GM12878 (cell line): ENCODE data around the gene GXYLT1. TPM values are rescaled to one million over a fixed set of nuclear protein-coding genes. Genes with fewer than 3 reads are reported as not detected.

Experiments
- ATAC-seq: fragments of 200-7000 bp; cut with Tn5 transposase; 3 replicates; pipeline ENCODE4 v1.9.1; 2020; ENCODE audit warnings: mild to moderate bottlenecking, moderate library complexity
- BruUV-seq: library from RNA; stranded (reverse); fragments of 400-500 nt; replicated peaks from 2 replicates; lab custom pipeline; 2021; lab: Mats Ljungman, UMichigan
- CTCF ChIA-PET: fragments of 300-600 bp; sonication (Branson Sonifier 250); formaldehyde crosslinking; extraction: SDS; loops from one replicate; lab custom pipeline; 2021; ENCODE audit warnings: inconsistent platforms; lab: Yijun Ruan, JAX
- POLR2A ChIA-PET: fragments of 350-600 bp; formaldehyde crosslinking; extraction: SDS; loops from one replicate; lab custom pipeline; 2021; ENCODE audit warnings: inconsistent platforms; lab: Charles Lee
- RAD21 ChIA-PET: fragments of 300-600 bp; sonication (Branson Sonifier 250); formaldehyde crosslinking; loops from one replicate; lab custom pipeline; 2023; ENCODE audit warnings: antibody characterized with exemption; ENCODE audit not compliant: unreplicated experiment; lab: Charles Lee
- SMC1A ChIA-PET: fragments of 300-600 bp; sonication (Branson Sonifier 250); formaldehyde crosslinking; loops from one replicate; lab custom pipeline; 2023; ENCODE audit not compliant: unreplicated experiment, uncharacterized antibody; lab: Charles Lee
- DNase-seq: peaks from one replicate; pipeline ENCODE4 v3.0.0-alpha.2; 2011; ENCODE audit warnings: low read depth, low spot score
- FAIRE-seq: peaks from 3 replicates; lab custom pipeline; 2011; peaks lifted over from hg19 to GRCh38; lab: Jason Lieb, UNC
- H2AFZ ChIP-seq: 2 replicates; pipeline ENCODE4 v1.6.0; 2011; ENCODE audit warnings: low read depth, low read length, control low read depth; ENCODE audit not compliant: control insufficient read depth
- H3K27ac ChIP-seq: 2 replicates; pipeline ENCODE4 v1.5.1; 2011; ENCODE audit warnings: control low read depth; ENCODE audit not compliant: control insufficient read depth, insufficient read depth
- H3K27me3 ChIP-seq, 2 experiments: replicated peaks in 1 of 2; 2 replicates each; pipeline versions ENCODE4 v1.6.0 to v1.6.1; 2011; ENCODE audit warnings: low read length in 1 of 2; ENCODE audit not compliant: control insufficient read depth in 2 of 2, insufficient read depth in 2 of 2
- H3K36me3 ChIP-seq, 2 experiments: 2 replicates each; pipeline ENCODE4 v1.5.1; 2011; ENCODE audit warnings: low read length in 1 of 2; ENCODE audit not compliant: control insufficient read depth in 2 of 2, insufficient read depth in 2 of 2
- H3K4me1 ChIP-seq: 2 replicates; pipeline ENCODE4 v1.6.1; 2011; ENCODE audit warnings: mild to moderate bottlenecking, low read length, moderate library complexity, mixed read lengths; ENCODE audit not compliant: control insufficient read depth, insufficient read depth
- H3K4me2 ChIP-seq: 2 replicates; pipeline ENCODE4 v1.6.0; 2011; ENCODE audit warnings: control low read depth; ENCODE audit not compliant: control insufficient read depth, insufficient read depth
- H3K4me3 ChIP-seq: fragments of 200-600 bp; sonication (generic); 2 replicates; pipeline ENCODE4 v1.5.1; 2016
- H3K79me2 ChIP-seq: 2 replicates; pipeline ENCODE4 v1.6.0; 2011; ENCODE audit warnings: low read length; ENCODE audit not compliant: control insufficient read depth, insufficient read depth
- H3K9ac ChIP-seq: 2 replicates; pipeline ENCODE4 v1.8.0; 2011; ENCODE audit warnings: low read length, control low read depth, mixed read lengths; ENCODE audit not compliant: control insufficient read depth, insufficient read depth
- H3K9me3 ChIP-seq: replicated peaks from 3 replicates; pipeline ENCODE4 v1.5.1; 2011; ENCODE audit warnings: mild to moderate bottlenecking, low read length; ENCODE audit not compliant: control insufficient read depth, insufficient read depth
- H4K20me1 ChIP-seq: 2 replicates; pipeline ENCODE4 v1.6.0; 2011; ENCODE audit not compliant: control insufficient read depth, insufficient read depth
- BRCA1 ChIP-seq: IDR thresholded peaks from 2 replicates; pipeline ENCODE4 v1.6.1; 2011; ENCODE audit warnings: low read depth, low read length, improper control_type of control experiment
- CEBPZ ChIP-seq: fragments of 150-350 bp; IDR thresholded peaks from 2 replicates; pipeline ENCODE4 v1.6.1; 2016; ENCODE audit warnings: low read depth, low read length
- ESRRA ChIP-seq: IDR thresholded peaks from 2 replicates; pipeline ENCODE4 v1.6.1; 2012; ENCODE audit warnings: mild to moderate bottlenecking, low read length, improper control_type of control experiment
- IKZF1 ChIP-seq: fragments of 450-650 bp; conservative IDR thresholded peaks from 2 replicates; pipeline ENCODE4 v1.6.1; 2017; ENCODE audit warnings: antibody characterized with exemption, mild to moderate bottlenecking
- MTA3 ChIP-seq: IDR thresholded peaks from 2 replicates; pipeline ENCODE4 v1.6.1; 2012; ENCODE audit warnings: low read length, inconsistent platforms, borderline replicate concordance
- NFIC ChIP-seq: IDR thresholded peaks from 2 replicates; pipeline ENCODE4 v1.6.1; 2012; ENCODE audit warnings: low read depth, mild to moderate bottlenecking, inconsistent platforms, low read length, moderate library complexity
- NR2F1 ChIP-seq: fragments of 450-650 bp; conservative IDR thresholded peaks from 2 replicates; pipeline ENCODE4 v1.6.1; 2017; ENCODE audit warnings: mild to moderate bottlenecking
- NRF1 ChIP-seq: conservative IDR thresholded peaks from 2 replicates; pipeline ENCODE4 v1.6.1; 2011; ENCODE audit warnings: mild to moderate bottlenecking, low read depth, low read length, improper control_type of control experiment
- POLR2A ChIP-seq: IDR thresholded peaks from 2 replicates; pipeline ENCODE4 v1.6.1; 2011; ENCODE audit warnings: low read depth, mild to moderate bottlenecking, low read length
- POLR2AphosphoS5 ChIP-seq: IDR thresholded peaks from 2 replicates; pipeline ENCODE4 v1.6.1; 2011; ENCODE audit warnings: mild to moderate bottlenecking, low read length, inconsistent platforms
- SMAD5 ChIP-seq: IDR thresholded peaks from 2 replicates; pipeline ENCODE4 v1.6.1; 2016; ENCODE audit warnings: antibody characterized with exemption, low read depth
- YBX1 ChIP-seq: fragments of 450-650 bp; IDR thresholded peaks from 2 replicates; pipeline ENCODE4 v1.6.1; 2016; ENCODE audit warnings: antibody characterized with exemption
- ZBED1 ChIP-seq: IDR thresholded peaks from 2 replicates; pipeline ENCODE4 v1.6.1; 2016; ENCODE audit warnings: borderline replicate concordance
- ZNF217 ChIP-seq: fragments of 450-650 bp; IDR thresholded peaks from 2 replicates; pipeline ENCODE4 v1.6.1; 2017; ENCODE audit warnings: antibody characterized with exemption, mild to moderate bottlenecking
- WGBS: methylation state at CpG from one replicate; pipeline ENCODE4 v1.1.6; 2016; ENCODE audit warnings: low lambda C conversion rate; ENCODE audit not compliant: insufficient replicate concordance, insufficient coverage; ENCODE audit errors: missing lambda C conversion rate; 5-methylcytosine and 5-hydroxymethylcytosine counted together
- in situ Hi-C: fragments of 300-500 bp; cut with MboI; formaldehyde crosslinking; loops from 9 replicates; pipeline ENCODE4 v1.14.3; 2018; ENCODE audit warnings: mixed read lengths
- intact Hi-C: fragments of 100-400 bp; cut with micrococcal nuclease; formaldehyde crosslinking; loops from one replicate; pipeline ENCODE4 v1.14.2; 2022; ENCODE audit not compliant: unreplicated experiment
- polyA plus RNA-seq, 11 experiments: library from polyadenylated mRNA; depleted of rRNA in 4 of 11; unstranded in 6 of 11; stranded (reverse) in 5 of 11; fragments of >200 nt; fragmentation: Nextera tagmentation in 4 of 11; fragmentation: Illumina TruSeq in 1 of 11; extraction: Ambion mirVana in 4 of 11; extraction: Trizol in 1 of 11; gene quantifications; 1 replicate in 1 of 11; 2 replicates in 10 of 11; pipeline versions ENCODE4 v1.2.1 to v1.2.3, GENCODE V29; 2011 to 2016; ENCODE audit warnings: inconsistent platforms in 2 of 11, missing spikeins in 2 of 11, low read depth in 1 of 11
- total RNA-seq, 4 experiments: library from RNA; depleted of rRNA in 3 of 4; stranded (reverse); fragments of >200 nt in 3 of 4; fragmentation: Illumina TruSeq in 1 of 4; extraction: Trizol in 1 of 4; gene quantifications; 2 replicates each; pipeline versions ENCODE4 v1.2.1 to v1.2.3, GENCODE V29; 2013 to 2021

Gene GXYLT1
- total and polyA plus RNA-seq, 10 of the 15 experiments (the other 5 are each of a cell fraction or from before 2014, with no cell fraction given), result 2.3 to 14.9 (median 8.9) TPM

GRCh38 chr12:42192686-42193085, 48.0 kb upstream of the GXYLT1 start:
- Histone ChIP-seq H4K20me1 (no peaks in the 10 kb centered on the region), H3K4me2 (no peak overlapping the region), H3K9me3 (no peaks in the 10 kb centered on the region), H3K36me3 (peaks cover 0 to 10% of the 10 kb centered on the region in 2 experiments; a peak in 2 of 4 replicates), H3K9ac (no peak overlapping the region), H3K4me3 (no peak overlapping the region), H3K27ac (no peak overlapping the region), H3K4me1 (no peaks in the 10 kb centered on the region), H3K79me2 (no peaks in the 10 kb centered on the region), H2AFZ (no peak overlapping the region), H3K27me3 (no peaks in the 10 kb centered on the region)
- intact Hi-C loops (no loop called here), in situ Hi-C loops (no loop called here)
- 99% methylated on average over 6 of the region's 6 CpGs for WGBS
- ChIA-PET RAD21 (no interaction called here), SMC1A (no interaction called here), CTCF (no interaction called here), POLR2A (no interaction called here)
- DNase-seq, result no peak
- no TSS peak for BruUV-seq
- FAIRE-seq, result no peak
- TF ChIP-seq YBX1 (no peak), ZNF217 (no peak), ZBED1 (no peak), POLR2A (no peak), SMAD5 (no peak), POLR2AphosphoS5 (no peak), ESRRA (no peak)
- ATAC-seq, result no peak

GRCh38 chr12:42192258-42192657, 47.6 kb upstream of the GXYLT1 start:
- H3K4me2 ChIP-seq, result no peak overlapping the region
- H3K27me3 ChIP-seq, result no peaks in the 10 kb centered on the region
- SMC1A ChIA-PET, result no interaction called here
- RAD21 ChIA-PET, result no interaction called here
- in situ Hi-C loops, result no loop called here
- H2AFZ ChIP-seq, result no peak overlapping the region
- H3K9me3 ChIP-seq, result no peaks in the 10 kb centered on the region
- FAIRE-seq (no peak), ATAC-seq (no peak), DNase-seq (no peak)
- H3K79me2 ChIP-seq, result no peaks in the 10 kb centered on the region
- CTCF ChIA-PET, result no interaction called here
- BruUV-seq, result no TSS peak
- TF ChIP-seq NRF1 (no peak), IKZF1 (no peak), NR2F1 (no peak), BRCA1 (no peak), CEBPZ (no peak), MTA3 (no peak), NFIC (no peak)
- H3K9ac ChIP-seq, result no peak overlapping the region
- POLR2A ChIA-PET, result no interaction called here
- peaks cover 0 to 10% of the 10 kb centered on the region in 2 experiments; a peak in 2 of 4 replicates for H3K36me3 ChIP-seq
- H3K4me3 ChIP-seq, result no peak overlapping the region
- intact Hi-C loops, result no loop called here
- no peaks in the 10 kb centered on the region for H4K20me1 ChIP-seq
- H3K27ac ChIP-seq, result no peak overlapping the region
- WGBS, result 100% methylated on average over 1 of the region's 1 CpG
- no peaks in the 10 kb centered on the region for H3K4me1 ChIP-seq
